Activated T-helper 2 cell treated with anti-CD3 and anti-CD28 coated beads, Interferon-gamma antibody, Interleukin-2, Interleukin-4, amounts not matched to agents 10 μg/mL and 5 μg/mL and 100 μg/mL, durations not matched to agents 14 hours and 24 hours and 36 hours (primary cell): ENCODE results near the gene IBSP. TPM values are rescaled to one million over a fixed set of nuclear protein-coding genes. Genes with fewer than 3 reads are reported as not detected.

Experiments used
- DNase-seq: peaks from one replicate; pipeline ENCODE4 v3.0.0; 2021; ENCODE audit warnings: low spot score
- H3K27ac Mint-ChIP-seq: one replicate; pipeline ENCODE4 v1.8.0; 2021; ENCODE audit warnings: mixed read lengths
- H3K27me3 Mint-ChIP-seq: one replicate; pipeline ENCODE4 v1.8.0; 2021; ENCODE audit warnings: low read depth, mixed read lengths
- H3K36me3 Mint-ChIP-seq: one replicate; pipeline ENCODE4 v1.8.0; 2021; ENCODE audit warnings: low read depth, mixed read lengths
- H3K4me1 Mint-ChIP-seq: one replicate; pipeline ENCODE4 v1.8.0; 2021; ENCODE audit warnings: low read depth, mixed read lengths
- H3K4me3 Mint-ChIP-seq: one replicate; pipeline ENCODE4 v1.8.0; 2021; ENCODE audit warnings: low read depth, mild to moderate bottlenecking, moderate library complexity, mixed read lengths
- H3K9me3 Mint-ChIP-seq: one replicate; pipeline ENCODE4 v1.8.0; 2021; ENCODE audit warnings: mixed read lengths
- intact Hi-C: fragments of 100-400 bp; cut with micrococcal nuclease; formaldehyde crosslinking; loops from one replicate; pipeline ENCODE4 v1.15.1; 2023
- total RNA-seq: library from RNA; stranded (reverse); gene quantifications from 2 replicates; pipeline ENCODE4 v1.2.3, GENCODE V29; 2022

IBSP gene
- not detected in 2 replicates for total RNA-seq

- intact Hi-C loops, result no loop called here
- Mint-ChIP-seq H3K36me3 (no peaks in the 10 kb centered on the region), H3K27ac (no peak within 1 kb of the TSS), H3K9me3 (no peaks in the 10 kb centered on the region), H3K4me1 (no peaks in the 10 kb centered on the region), H3K27me3 (no peaks in the 10 kb centered on the region), H3K4me3 (no peak within 1 kb of the TSS)
- DNase-seq, result no peak
Observed at GRCh38 chr4:87799301-87800113, at the start of gene IBSP. TSS of gene IBSP (plus strand) at chr4:87799554. CDS start at chr4:87802362, 2,808 bp downstream.

GRCh38 chr4:87749883-87750282 is 49.5 kb upstream of the IBSP start:
- H3K9me3 Mint-ChIP-seq, result peaks cover 4% of the 10 kb centered on the region
- no peak overlapping the region for H3K27ac Mint-ChIP-seq
- no peak for DNase-seq
- no peaks in the 10 kb centered on the region for H3K27me3 Mint-ChIP-seq
- no peaks in the 10 kb centered on the region for H3K4me1 Mint-ChIP-seq
- H3K4me3 Mint-ChIP-seq, result no peak overlapping the region
- no peaks in the 10 kb centered on the region for H3K36me3 Mint-ChIP-seq
- intact Hi-C loops, result no loop called here

- no peak overlapping the region for H3K27ac Mint-ChIP-seq
- H3K4me1 Mint-ChIP-seq, result no peaks in the 10 kb centered on the region
- DNase-seq, result no peak
- H3K9me3 Mint-ChIP-seq, result no peaks in the 10 kb centered on the region
- no peaks in the 10 kb centered on the region for H3K36me3 Mint-ChIP-seq
- no peak overlapping the region for H3K4me3 Mint-ChIP-seq
- no peaks in the 10 kb centered on the region for H3K27me3 Mint-ChIP-seq
- intact Hi-C loops, result no loop called here
Observed at GRCh38 chr4:87758270-87758669, 41.1 kb upstream of the IBSP start.

- Mint-ChIP-seq H3K9me3 (no peaks in the 10 kb centered on the region), H3K27me3 (no peaks in the 10 kb centered on the region), H3K4me3 (no peak overlapping the region), H3K27ac (no peak overlapping the region), H3K4me1 (no peaks in the 10 kb centered on the region), H3K36me3 (no peaks in the 10 kb centered on the region)
- intact Hi-C loops, result no loop called here
- DNase-seq, result no peak
Observed at GRCh38 chr4:87762311-87762710, 37.0 kb upstream of the IBSP start.

GRCh38 chr4:87781569-87781968 is 17.8 kb upstream of the IBSP start:
- Mint-ChIP-seq H3K9me3 (no peaks in the 10 kb centered on the region), H3K36me3 (no peaks in the 10 kb centered on the region), H3K27ac (no peak overlapping the region), H3K4me1 (no peaks in the 10 kb centered on the region), H3K4me3 (no peak overlapping the region), H3K27me3 (no peaks in the 10 kb centered on the region)
- DNase-seq, result no peak
- intact Hi-C loops, result no loop called here

GRCh38 chr4:87783781-87784180 is 15.6 kb upstream of the IBSP start:
- intact Hi-C loops, result no loop called here
- Mint-ChIP-seq H3K4me1 (no peaks in the 10 kb centered on the region), H3K36me3 (no peaks in the 10 kb centered on the region), H3K9me3 (no peaks in the 10 kb centered on the region), H3K27me3 (no peaks in the 10 kb centered on the region), H3K4me3 (no peak overlapping the region), H3K27ac (no peak overlapping the region)
- DNase-seq, result no peak

GRCh38 chr4:87785731-87786509 is 13.4 kb upstream of the IBSP start:
- Mint-ChIP-seq H3K36me3 (no peaks in the 10 kb centered on the region), H3K4me1 (no peaks in the 10 kb centered on the region), H3K27ac (no peak overlapping the region), H3K27me3 (no peaks in the 10 kb centered on the region), H3K9me3 (no peaks in the 10 kb centered on the region), H3K4me3 (no peak overlapping the region)
- no peak for DNase-seq
- intact Hi-C loops, result no loop called here

- H3K4me3 Mint-ChIP-seq, result no peak overlapping the region
- intact Hi-C loops, result no loop called here
- no peaks in the 10 kb centered on the region for H3K9me3 Mint-ChIP-seq
- H3K36me3 Mint-ChIP-seq, result no peaks in the 10 kb centered on the region
- no peaks in the 10 kb centered on the region for H3K27me3 Mint-ChIP-seq
- H3K4me1 Mint-ChIP-seq, result no peaks in the 10 kb centered on the region
- no peak overlapping the region for H3K27ac Mint-ChIP-seq
- no peak for DNase-seq
Observed at GRCh38 chr4:87802858-87803257, 3.5 kb downstream of the IBSP start.

GRCh38 chr4:87803421-87803820 is 4.1 kb downstream of the IBSP start:
- intact Hi-C loops, result no loop called here

GRCh38 chr4:87804871-87805270 is 5.5 kb downstream of the IBSP start:
- Mint-ChIP-seq H3K4me1 (no peaks in the 10 kb centered on the region), H3K27me3 (no peaks in the 10 kb centered on the region), H3K9me3 (no peaks in the 10 kb centered on the region), H3K36me3 (no peaks in the 10 kb centered on the region), H3K4me3 (no peak overlapping the region), H3K27ac (no peak overlapping the region)
- intact Hi-C loops, result no loop called here
- DNase-seq, result no peak

More at GRCh38 chr4:87803421-87803820, 4.1 kb downstream of the IBSP start:
- Mint-ChIP-seq H3K27ac (no peak overlapping the region), H3K27me3 (no peaks in the 10 kb centered on the region), H3K9me3 (no peaks in the 10 kb centered on the region), H3K4me1 (no peaks in the 10 kb centered on the region), H3K4me3 (no peak overlapping the region), H3K36me3 (no peaks in the 10 kb centered on the region)
- no peak for DNase-seq

- H3K9me3 Mint-ChIP-seq, result no peaks in the 10 kb centered on the region
- DNase-seq, result no peak
- no peaks in the 10 kb centered on the region for H3K36me3 Mint-ChIP-seq
- no peak overlapping the region for H3K27ac Mint-ChIP-seq
- intact Hi-C loops, result no loop called here
- no peaks in the 10 kb centered on the region for H3K4me1 Mint-ChIP-seq
- H3K4me3 Mint-ChIP-seq, result no peak overlapping the region
- H3K27me3 Mint-ChIP-seq, result no peaks in the 10 kb centered on the region
Observed at GRCh38 chr4:87805971-87806370, 6.6 kb downstream of the IBSP start.

GRCh38 chr4:87806520-87806919 is 7.2 kb downstream of the IBSP start:
- no peak for DNase-seq
- no peak overlapping the region for H3K27ac Mint-ChIP-seq

GRCh38 chr4:87807402-87807801 is 8.0 kb downstream of the IBSP start:
- no peak for DNase-seq
- intact Hi-C loops, result no loop called here
- H3K36me3 Mint-ChIP-seq, result no peaks in the 10 kb centered on the region
- H3K4me1 Mint-ChIP-seq, result no peaks in the 10 kb centered on the region
- no peak overlapping the region for H3K27ac Mint-ChIP-seq
- no peaks in the 10 kb centered on the region for H3K9me3 Mint-ChIP-seq
- H3K27me3 Mint-ChIP-seq, result no peaks in the 10 kb centered on the region
- no peak overlapping the region for H3K4me3 Mint-ChIP-seq

More at GRCh38 chr4:87806520-87806919, 7.2 kb downstream of the IBSP start:
- H3K4me3 Mint-ChIP-seq, result no peak overlapping the region
- H3K4me1 Mint-ChIP-seq, result no peaks in the 10 kb centered on the region
- H3K36me3 Mint-ChIP-seq, result no peaks in the 10 kb centered on the region
- no peaks in the 10 kb centered on the region for H3K27me3 Mint-ChIP-seq
- H3K9me3 Mint-ChIP-seq, result no peaks in the 10 kb centered on the region
- intact Hi-C loops, result no loop called here
